Measurements from ENCODE around the gene KIDINS220. TPM values are rescaled to one million over a fixed set of nuclear protein-coding genes. Genes with fewer than 3 reads are reported as not detected.

The KIDINS220 gene
- total and polyA plus RNA-seq, 2 of the 13 experiments (the other 11 are each of a cell fraction or from before 2014, with no cell fraction given), result 25.2 to 32.3 TPM

DNA sequence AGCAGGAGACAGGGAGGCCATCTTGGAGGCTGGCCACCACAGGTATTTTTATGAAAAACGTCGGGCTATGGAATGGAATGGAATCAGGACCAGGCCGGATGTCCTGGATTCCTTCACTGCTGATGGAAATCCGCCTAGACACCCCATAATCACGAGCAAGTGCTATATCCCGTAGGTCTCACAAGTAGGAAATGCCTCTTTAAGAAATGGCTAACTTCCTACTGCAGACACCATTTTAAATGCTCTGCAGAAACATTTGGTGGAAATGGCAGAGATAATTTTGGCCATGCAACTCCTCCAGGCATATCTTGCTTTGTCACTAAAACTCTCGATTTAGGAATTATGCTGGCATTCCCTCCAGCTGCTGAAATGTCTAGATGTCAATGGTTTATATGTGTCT is 137.6 kb downstream of the KIDINS220 start:
- 23% methylated on average over 7 of the region's 7 CpGs for WGBS (ENCODE audit: low lambda C conversion rate)
- no peaks in the 10 kb centered on the region for H3K36me3 ChIP-seq (replicated peaks in 1 of 2; ENCODE audit: control insufficient read depth in 1 of 2, insufficient read depth in 2 of 2, low read length in 2 of 2)
- ChIA-PET CTCF (ENCODE audit: low intra/inter-chr PET ratio, low total read pairs) (no interaction called here), POLR2A (no interaction called here)
- H3K9me3 ChIP-seq (ENCODE audit: low read length), result no peaks in the 10 kb centered on the region
- in situ Hi-C loops (cut with HindIII; ENCODE audit: extremely low pct_ligation_motif_present, low pct_unique_long_range_greater_than_20kb), result no loop called here
- no peak overlapping the region for H3K4me2 ChIP-seq (ENCODE audit: low read depth, low read length)
- intact Hi-C loops (cut with micrococcal nuclease; ENCODE audit: unreplicated experiment), result loop anchor here (10.0 kb wide), 1 partner anchor 205 kb away; no protein-coding TSS in a partner anchor
- peaks cover 0 to 59% of the 10 kb centered on the region in 2 experiments; a peak in 2 of 5 replicates for H3K27me3 ChIP-seq (ENCODE audit: control insufficient read depth in 1 of 2, insufficient read depth in 2 of 2, low read length in 2 of 2)
- FAIRE-seq (no peak), ATAC-seq (no peak), DNase-seq (ENCODE audit: low spot score) (no peak)
- no TSS peak for BruUV-seq (replicated peaks)
- no peaks in the 10 kb centered on the region for H3K79me2 ChIP-seq (ENCODE audit: insufficient read depth, low read length)
- H2AFZ ChIP-seq (ENCODE audit: low read length), result no peak overlapping the region
- no peak overlapping the region for H3K4me3 ChIP-seq (replicated peaks in 1 of 3; ENCODE audit: insufficient read depth in 1 of 3, low read depth in 2 of 3, low read length in 3 of 3)
- no peaks in the 10 kb centered on the region for H4K20me1 ChIP-seq (ENCODE audit: insufficient read depth, low read length)
- H3K27ac ChIP-seq (ENCODE audit: extremely low read length, insufficient read depth, low read length), result no peak overlapping the region
- no peak overlapping the region for H3K9ac ChIP-seq (ENCODE audit: insufficient read depth, low read depth, low read length)
- peaks cover 5% of the 10 kb centered on the region; the same call in 1 of the 2 replicates for H3K4me1 ChIP-seq (ENCODE audit: insufficient read depth, low read length)
- no peak for TF ChIP-seq SMYD3 (CRISPR knock-in tag; IDR thresholded peaks at IDR 0.05)
- no peak for TF ChIP-seq MEIS2 (CRISPR knock-in tag; IDR thresholded peaks at IDR 0.05)
- no peak for TF ChIP-seq PBX3 (CRISPR knock-in tag; IDR thresholded peaks at IDR 0.05; ENCODE audit: borderline replicate concordance)
- TF ChIP-seq ZNF12 (CRISPR knock-in tag; IDR thresholded peaks at IDR 0.05), result no peak
- no peak for TF ChIP-seq FIP1L1 (IDR thresholded peaks at IDR 0.05; ENCODE audit: borderline replicate concordance, insufficient read depth, low read depth, low read length)
- TF ChIP-seq BRD4 (CRISPR knock-in tag; IDR thresholded peaks at IDR 0.05), result no peak
- no peak for TF ChIP-seq DRAP1 (CRISPR knock-in tag; IDR thresholded peaks at IDR 0.05)
- TF ChIP-seq RBM22 (optimal IDR thresholded peaks at IDR 0.05; ENCODE audit: low read length), result no peak
- no peak for TF ChIP-seq SMARCC2 (IDR thresholded peaks at IDR 0.05)
- TF ChIP-seq ZSCAN9 (CRISPR knock-in tag; IDR thresholded peaks at IDR 0.05; ENCODE audit: borderline replicate concordance), result no peak
- TF ChIP-seq MBNL3 (CRISPR knock-in tag; conservative IDR thresholded peaks at IDR 0.05), result no peak
- no peak for TF ChIP-seq ZBTB33 (CRISPR knock-in tag; IDR thresholded peaks at IDR 0.05)
- no peak for TF ChIP-seq NR2C2 (CRISPR knock-in tag; IDR thresholded peaks at IDR 0.05; ENCODE audit: borderline replicate concordance)
- no peak for TF ChIP-seq ZNF10 (CRISPR knock-in tag; IDR thresholded peaks at IDR 0.05; ENCODE audit: borderline replicate concordance, low read depth)
- no peak for TF ChIP-seq ZNF264 (CRISPR knock-in tag; IDR thresholded peaks at IDR 0.05)

All from HepG2 (cell line).